Measurements from ENCODE around the gene YPEL3. TPM values are rescaled to one million over a fixed set of nuclear protein-coding genes. Genes with fewer than 3 reads are reported as not detected.

YPEL3 gene
- total RNA-seq, 2 experiments from 2014 or later: 154 to 166 TPM

DNA sequence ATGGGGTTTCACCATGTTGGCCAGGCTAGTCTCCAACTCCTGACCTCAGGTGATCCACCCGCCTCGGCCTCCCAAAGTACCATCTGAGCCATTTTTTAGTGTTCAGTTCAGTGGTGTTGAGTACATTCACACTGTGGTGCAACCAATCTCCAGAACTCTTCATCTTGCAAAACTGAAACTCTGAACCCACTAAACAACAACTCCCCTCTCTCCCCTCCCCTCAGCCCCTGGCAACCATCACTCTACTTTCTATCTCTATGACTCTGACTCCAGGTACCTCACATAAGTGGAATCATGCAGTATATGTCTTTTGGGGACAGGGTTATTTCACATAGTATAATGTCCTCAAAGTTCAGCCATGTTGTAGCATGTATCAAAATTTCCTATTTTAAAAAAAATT is 45.7 kb upstream of the YPEL3 start:
- H3K27ac ChIP-seq (ENCODE audit: low read depth in 1 of 2, low read length in 2 of 2): no peak overlapping the region
- H3K36me3 ChIP-seq (ENCODE audit: insufficient read depth, low read length): no peaks in the 10 kb centered on the region
- ChIA-PET POLR2A (interaction anchor here (1.2 to 1.8 kb wide), 2 partner anchors 42 to 51 kb away, joined by 3 to 11 read pairs; partner anchors contain the start of gene CORO1A), CTCF (no interaction called here)
- ATAC-seq (ENCODE audit: poor library complexity) (no peak), DNase-seq (no peak)
- H3K27me3 ChIP-seq (ENCODE audit: control insufficient read depth in 1 of 2, insufficient read depth in 2 of 2, low read length in 2 of 2): no peaks in the 10 kb centered on the region
- H3K4me1 ChIP-seq (ENCODE audit: insufficient read depth, low read length): peaks cover 20% of the 10 kb centered on the region
- Mint-ChIP-seq H3K4me3 (no peak overlapping the region), H3K4me1 (ENCODE audit: low read depth) (peaks cover 22% of the 10 kb centered on the region), H3K9me3 (no peaks in the 10 kb centered on the region), H3K27me3 (no peaks in the 10 kb centered on the region), H3K27ac (peak overlapping the region; percentile 39), H3K36me3 (ENCODE audit: low read depth) (no peaks in the 10 kb centered on the region)
- intact Hi-C loops (cut with DNase I, micrococcal nuclease): no loop called here
- H3K4me3 ChIP-seq (ENCODE audit: low read length): no peak overlapping the region
- no peak for TF ChIP-seq CTCF (IDR thresholded peaks at IDR 0.05)
- H3K9me3 ChIP-seq (ENCODE audit: control insufficient read depth in 1 of 2, insufficient read depth in 1 of 2, low read length in 2 of 2): no peaks in the 10 kb centered on the region

DNA sequence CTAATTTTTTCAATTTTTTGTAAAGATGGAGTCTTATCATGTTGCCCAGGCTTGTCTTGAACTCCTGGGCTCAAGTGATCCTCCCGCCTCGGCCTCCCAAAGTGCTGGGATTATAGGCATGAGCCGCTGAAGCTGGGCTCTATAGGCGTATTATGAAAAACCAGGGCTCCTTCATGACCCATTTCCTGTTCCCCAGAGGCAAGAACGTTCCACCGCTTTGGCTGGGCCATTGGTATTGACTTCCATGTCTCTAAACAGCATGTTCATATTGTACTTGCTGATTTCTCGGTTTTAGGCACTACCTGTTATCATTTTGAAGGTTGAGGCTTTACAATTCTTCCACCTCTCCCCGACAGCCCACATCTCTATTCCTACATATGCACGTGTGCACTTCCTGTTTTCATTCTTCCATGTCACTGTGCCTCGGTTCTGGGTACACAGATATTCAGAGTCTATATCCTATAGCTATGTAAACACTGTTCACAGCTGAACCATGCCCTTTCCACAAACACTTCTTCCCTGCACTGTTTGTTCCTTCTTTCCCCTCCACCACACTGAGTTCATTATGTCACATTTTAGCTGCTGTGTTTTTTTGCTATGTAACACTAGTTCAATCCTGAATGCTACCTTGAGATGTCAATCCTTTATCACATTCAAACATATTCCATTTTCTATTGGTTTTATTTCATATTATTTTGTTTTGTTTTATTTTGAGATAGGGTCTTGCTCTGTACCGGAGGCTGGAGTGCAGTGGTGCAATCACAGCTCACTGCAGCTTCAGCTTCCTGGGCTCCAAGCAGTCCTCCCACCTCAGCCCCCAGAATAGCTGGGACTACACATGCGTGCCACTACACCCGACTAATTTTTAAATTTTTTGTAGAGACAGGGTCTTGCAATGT is 43.8 kb upstream of the YPEL3 start:
- Mint-ChIP-seq H3K9me3 (no peaks in the 10 kb centered on the region), H3K36me3 (ENCODE audit: low read depth) (no peaks in the 10 kb centered on the region), H3K4me3 (peak overlapping the region; percentile 32), H3K27me3 (no peaks in the 10 kb centered on the region), H3K27ac (peak overlapping the region; percentile 70), H3K4me1 (ENCODE audit: low read depth) (peaks cover 22% of the 10 kb centered on the region)
- Histone ChIP-seq H3K4me1 (ENCODE audit: insufficient read depth, low read length) (peaks cover 20% of the 10 kb centered on the region), H3K4me3 (ENCODE audit: low read length) (no peak overlapping the region), H3K27me3 (ENCODE audit: control insufficient read depth in 1 of 2, insufficient read depth in 2 of 2, low read length in 2 of 2) (no peaks in the 10 kb centered on the region), H3K36me3 (ENCODE audit: insufficient read depth, low read length) (no peaks in the 10 kb centered on the region), H3K27ac (ENCODE audit: low read depth in 1 of 2, low read length in 2 of 2) (peak overlapping the region in 1 of 2 donors; percentile 19), H3K9me3 (ENCODE audit: control insufficient read depth in 1 of 2, insufficient read depth in 1 of 2, low read length in 2 of 2) (no peaks in the 10 kb centered on the region)
- DNase-seq (peak in 2 of 14 experiments; percentile 25 to 38), ATAC-seq (ENCODE audit: poor library complexity) (peak; percentile 24)
- intact Hi-C loops (cut with DNase I, micrococcal nuclease): no loop called here
- TF ChIP-seq CTCF (IDR thresholded peaks at IDR 0.05): no peak
- ChIA-PET CTCF (interaction anchor here (1.4 kb wide), 1 partner anchor 48 kb away, joined by 4 read pairs; the partner anchor contains the start of gene TBX6), POLR2A (interaction anchor here (0.5 to 2.2 kb wide), 8 partner anchors 44 to 418 kb away, joined by 3 to 15 read pairs (median 3); partner anchors contain the start of genes ALDOA, CORO1A, YPEL3 and ZNF764)

- DNase-seq (no peak), ATAC-seq (ENCODE audit: poor library complexity) (no peak)
- H3K36me3 ChIP-seq (ENCODE audit: insufficient read depth, low read length): no peaks in the 10 kb centered on the region
- ChIA-PET POLR2A (interaction anchor here (0.6 to 1.3 kb wide), 2 partner anchors 10 to 45 kb away, joined by 3 to 4 read pairs; partner anchors contain the start of gene CORO1A), CTCF (no interaction called here)
- no peak overlapping the region for H3K27ac Mint-ChIP-seq
- no peak for TF ChIP-seq CTCF (IDR thresholded peaks at IDR 0.05)
- H3K4me3 ChIP-seq (ENCODE audit: low read length): no peak overlapping the region
- no peak overlapping the region for H3K4me3 Mint-ChIP-seq
- no peaks in the 10 kb centered on the region for H3K27me3 ChIP-seq (ENCODE audit: control insufficient read depth in 1 of 2, insufficient read depth in 2 of 2, low read length in 2 of 2)
- H3K9me3 ChIP-seq (ENCODE audit: control insufficient read depth in 1 of 2, insufficient read depth in 1 of 2, low read length in 2 of 2): no peaks in the 10 kb centered on the region
- intact Hi-C loops (cut with DNase I, micrococcal nuclease): no loop called here
- no peaks in the 10 kb centered on the region for H3K9me3 Mint-ChIP-seq
- no peak overlapping the region for H3K27ac ChIP-seq (ENCODE audit: low read depth in 1 of 2, low read length in 2 of 2)
- peaks cover 15% of the 10 kb centered on the region for H3K4me1 ChIP-seq (ENCODE audit: insufficient read depth, low read length)
- no peaks in the 10 kb centered on the region for H3K27me3 Mint-ChIP-seq
- peaks cover 15% of the 10 kb centered on the region for H3K4me1 Mint-ChIP-seq (ENCODE audit: low read depth)
- H3K36me3 Mint-ChIP-seq (ENCODE audit: low read depth): no peaks in the 10 kb centered on the region
Observed at GRCh38 chr16:30137897-30138296, 41.9 kb upstream of the YPEL3 start.

All from CD4-positive, alpha-beta T cell (primary cell).